IMR-90 (cell line): ENCODE measurements around the gene BLOC1S6. TPM values are rescaled to one million over a fixed set of nuclear protein-coding genes. Genes with fewer than 3 reads are reported as not detected.

Experiments
- ATAC-seq: fragments of 200-7000 bp; cut with Tn5 transposase; 2 replicates; pipeline ENCODE4 v1.9.1; 2020; ENCODE audit warnings: low read depth, mild to moderate bottlenecking, moderate library complexity
- BruUV-seq: library from RNA; stranded (reverse); fragments of 400-500 nt; replicated peaks from 2 replicates; lab custom pipeline; 2021; lab: Mats Ljungman, UMichigan
- CTCF ChIA-PET: fragments of 300-600 bp; formaldehyde crosslinking; extraction: SDS; loops from one replicate; lab custom pipeline; 2021; ENCODE audit warnings: antibody characterized with exemption; lab: Yijun Ruan, JAX
- POLR2A ChIA-PET: fragments of 300-600 bp; sonication (Branson Sonifier 250); formaldehyde crosslinking; loops from one replicate; lab custom pipeline; 2022; ENCODE audit warnings: antibody characterized with exemption; ENCODE audit not compliant: unreplicated experiment; lab: Charles Lee
- DNase-seq: peaks from one replicate; pipeline ENCODE4 v3.0.0; 2013
- H2AFZ ChIP-seq: replicated peaks from 2 replicates; pipeline ENCODE3; 2013; ENCODE audit warnings: low read length, mild to moderate bottlenecking; ENCODE audit not compliant: poor library complexity
- H2AK5ac ChIP-seq: 2 replicates; pipeline ENCODE4 v1.6.1; 2013; ENCODE audit warnings: low read depth, low read length, inconsistent platforms
- H2AK9ac ChIP-seq: replicated peaks from 2 replicates; pipeline ENCODE3; 2013; ENCODE audit warnings: mild to moderate bottlenecking, low read depth, low read length, moderate library complexity; ENCODE audit not compliant: poor library complexity
- H2BK120ac ChIP-seq: 2 replicates; pipeline ENCODE4 v1.6.1; 2013; ENCODE audit warnings: low read depth, low read length, inconsistent platforms
- H2BK15ac ChIP-seq: 3 replicates; pipeline ENCODE4 v1.6.1; 2013; ENCODE audit warnings: low read depth, low read length, inconsistent platforms
- H2BK20ac ChIP-seq: 2 replicates; pipeline ENCODE4 v1.6.1; 2013; ENCODE audit warnings: low read depth, mild to moderate bottlenecking, inconsistent platforms, low read length, moderate library complexity
- H2BK5ac ChIP-seq: 2 replicates; pipeline ENCODE4 v1.6.1; 2013; ENCODE audit warnings: mild to moderate bottlenecking, low read depth, low read length, inconsistent platforms; ENCODE audit not compliant: poor library complexity, severe bottlenecking
- H3K14ac ChIP-seq: replicated peaks from 2 replicates; pipeline ENCODE4 v1.6.1; 2013; ENCODE audit warnings: low read depth, low read length, inconsistent platforms
- H3K18ac ChIP-seq: 2 replicates; pipeline ENCODE4 v1.6.1; 2013; ENCODE audit warnings: low read depth, low read length, control low read depth
- H3K23ac ChIP-seq: 2 replicates; pipeline ENCODE4 v1.6.1; 2013; ENCODE audit warnings: low read depth, low read length, inconsistent platforms
- H3K27ac ChIP-seq: 2 replicates; pipeline ENCODE4 v1.5.1; 2013; ENCODE audit warnings: mild to moderate bottlenecking, control low read depth, low read length; ENCODE audit not compliant: insufficient read depth
- H3K27me3 ChIP-seq: 2 replicates; pipeline ENCODE4 v1.6.1; 2013; ENCODE audit warnings: low read length; ENCODE audit not compliant: control insufficient read depth, insufficient read depth
- H3K36me3 ChIP-seq: 2 replicates; pipeline ENCODE4 v1.6.1; 2013; ENCODE audit warnings: low read length, mixed read lengths; ENCODE audit not compliant: control insufficient read depth, insufficient read depth
- H3K4ac ChIP-seq: 2 replicates; pipeline ENCODE4 v1.6.1; 2013; ENCODE audit warnings: low read depth, low read length, inconsistent platforms
- H3K4me1 ChIP-seq: 2 replicates; pipeline ENCODE4 v1.6.1; 2013; ENCODE audit warnings: low read length, mixed read lengths; ENCODE audit not compliant: control insufficient read depth, insufficient read depth
- H3K4me2 ChIP-seq: 2 replicates; pipeline ENCODE4 v1.6.1; 2013; ENCODE audit warnings: low read depth, mild to moderate bottlenecking, control low read depth, low read length, moderate library complexity
- H3K4me3 ChIP-seq: 2 replicates; pipeline ENCODE4 v1.5.1; 2013; ENCODE audit warnings: low read depth, mild to moderate bottlenecking, control low read depth, low read length, moderate library complexity; ENCODE audit not compliant: insufficient read depth
- H3K56ac ChIP-seq: 2 replicates; pipeline ENCODE4 v1.6.1; 2013; ENCODE audit warnings: low read length, inconsistent platforms; ENCODE audit not compliant: insufficient read depth; ENCODE audit errors: extremely low read depth
- H3K79me1 ChIP-seq, 2 experiments: 2 replicates each; pipeline ENCODE4 v1.6.1; 2013; ENCODE audit warnings: low read length in 2 of 2, inconsistent platforms in 1 of 2, low read depth in 1 of 2
- H3K9ac ChIP-seq: 2 replicates; pipeline ENCODE4 v1.6.1; 2013; ENCODE audit warnings: low read depth, low read length, control low read depth
- H3K9me1 ChIP-seq: 2 replicates; pipeline ENCODE4 v1.6.1; 2013; ENCODE audit warnings: low read length, inconsistent platforms; ENCODE audit not compliant: insufficient read depth
- H3K9me3 ChIP-seq: 2 replicates; pipeline ENCODE4 v1.6.1; 2013; ENCODE audit warnings: low read length; ENCODE audit not compliant: control insufficient read depth, insufficient read depth
- H4K20me1 ChIP-seq: 2 replicates; pipeline ENCODE4 v1.6.1; 2013; ENCODE audit warnings: low read length, inconsistent platforms; ENCODE audit not compliant: insufficient read depth
- H4K5ac ChIP-seq: 2 replicates; pipeline ENCODE4 v1.6.1; 2013; ENCODE audit warnings: mild to moderate bottlenecking, low read depth, low read length, control low read depth
- H4K8ac ChIP-seq, 2 experiments: 2 replicates each; pipeline ENCODE4 v1.6.1; 2013; ENCODE audit warnings: low read depth in 2 of 2, low read length in 2 of 2, control low read depth in 1 of 2, inconsistent platforms in 1 of 2
- H4K91ac ChIP-seq: 2 replicates; pipeline ENCODE4 v1.6.1; 2013; ENCODE audit warnings: low read depth, low read length, inconsistent platforms; ENCODE audit not compliant: insufficient read depth
- CEBPB ChIP-seq: IDR thresholded peaks from 2 replicates; pipeline ENCODE4 v1.6.1; 2012; ENCODE audit warnings: low read depth, low read length, improper control_type of control experiment
- CTCF ChIP-seq: conservative IDR thresholded peaks from 2 replicates; pipeline ENCODE4 v1.5.1; 2012; ENCODE audit warnings: mild to moderate bottlenecking, low read depth, low read length, improper control_type of control experiment
- MAFK ChIP-seq: IDR thresholded peaks from 2 replicates; pipeline ENCODE4 v1.6.1; 2012; ENCODE audit warnings: low read depth, low read length, improper control_type of control experiment
- NFE2L2 ChIP-seq: fragments of 150-350 bp; IDR thresholded peaks from 2 replicates; pipeline ENCODE4 v1.6.1; 2016; ENCODE audit warnings: low read depth, mild to moderate bottlenecking, low read length
- RCOR1 ChIP-seq: IDR thresholded peaks from 2 replicates; pipeline ENCODE4 v1.6.1; 2012; ENCODE audit warnings: mild to moderate bottlenecking, low read length, improper control_type of control experiment; ENCODE audit not compliant: insufficient replicate concordance
- RFX5 ChIP-seq: IDR thresholded peaks from 2 replicates; pipeline ENCODE4 v1.8.0; 2012; ENCODE audit warnings: low read depth, mild to moderate bottlenecking, low read length, moderate library complexity
- SMC3 ChIP-seq: fragments of 150-350 bp; IDR thresholded peaks from 2 replicates; pipeline ENCODE4 v1.6.1; 2016; ENCODE audit warnings: low read depth, mild to moderate bottlenecking, antibody characterized with exemption, low read length, moderate library complexity
- WGBS, 2 experiments: methylation state at CpG; one replicate each; pipeline versions ENCODE4 v1.1.5 to v1.1.7; 2013; ENCODE audit warnings: missing lambda C conversion rate in 2 of 2; ENCODE audit not compliant: insufficient read length in 1 of 2; ENCODE audit errors: extremely low coverage in 2 of 2; 5-methylcytosine and 5-hydroxymethylcytosine counted together
- dilution Hi-C: fragments of 300-500 bp; cut with HindIII; formaldehyde crosslinking; loops from one replicate; pipeline ENCODE4 v1.14.3; 2018; ENCODE audit warnings: low sequenced_read_pairs; ENCODE audit not compliant: unreplicated experiment
- in situ Hi-C: fragments of 300-500 bp; cut with MboI; formaldehyde crosslinking; loops from 3 replicates; pipeline ENCODE4 v1.14.3; 2019; ENCODE audit warnings: low sequenced_read_pairs, inconsistent platforms, mixed read lengths
- intact Hi-C: fragments of 100-400 bp; cut with micrococcal nuclease; formaldehyde crosslinking; loops from 2 replicates; pipeline ENCODE4 v1.10.0; 2022
- polyA plus RNA-seq, 3 experiments: library from polyadenylated mRNA; depleted of rRNA; stranded (reverse); fragments of >200 nt; gene quantifications; 2 replicates each; pipeline ENCODE4 v1.2.3, GENCODE V29; 2012; ENCODE audit warnings: low replicate concordance in 1 of 3
- total RNA-seq: library from RNA; depleted of rRNA; stranded (reverse); fragments of >200 nt; gene quantifications from 2 replicates; pipeline ENCODE4 v1.2.3, GENCODE V29; 2012

The BLOC1S6 gene
- total and polyA plus RNA-seq, 2 of the 4 experiments (the other 2 are of a cell fraction): 21.7 to 40.9 TPM

- H2BK15ac ChIP-seq: peak within 1 kb of the TSS; percentile 55; the same call in 2 of the 3 replicates
- in situ Hi-C loops (no loop called here), dilution Hi-C loops (no loop called here), intact Hi-C loops (no loop called here)
- H3K18ac ChIP-seq: peak within 1 kb of the TSS; percentile 18
- H4K5ac ChIP-seq: peak within 1 kb of the TSS; percentile 43
- H3K4ac ChIP-seq: peak within 1 kb of the TSS; percentile 77
- H3K4me2 ChIP-seq: peak within 1 kb of the TSS; percentile 85
- peak within 1 kb of the TSS; percentile 43; the same call in 1 of the 2 replicates for H3K56ac ChIP-seq
- H2BK5ac ChIP-seq: peak within 1 kb of the TSS; percentile 30
- TF ChIP-seq CEBPB (no peak), NFE2L2 (no peak), RFX5 (no peak), RCOR1 (no peak), SMC3 (no peak), MAFK (no peak), CTCF (no peak)
- H3K4me1 ChIP-seq: peaks cover 15% of the 10 kb centered on the region
- H2AK5ac ChIP-seq: no peak within 1 kb of the TSS
- H2AK9ac ChIP-seq: peak within 1 kb of the TSS; percentile 83
- peak within 1 kb of the TSS; percentile 62; the same call in 1 of the 2 replicates for H3K14ac ChIP-seq
- peak within 1 kb of the TSS; percentile 27; the same call in 1 of the 2 replicates for H3K23ac ChIP-seq
- peak within 1 kb of the TSS; percentile 73; the same call in 1 of the 2 replicates for H4K91ac ChIP-seq
- peak within 1 kb of the TSS; percentile 49 for H3K27ac ChIP-seq
- H3K9me3 ChIP-seq: no peaks in the 10 kb centered on the region
- peaks cover 7% of the 10 kb centered on the region; the same call in 1 of the 2 replicates for H3K9me1 ChIP-seq
- H4K20me1 ChIP-seq: no peaks in the 10 kb centered on the region
- no TSS peak for BruUV-seq
- no peaks in the 10 kb centered on the region for H3K27me3 ChIP-seq
- 8% methylated on average over 44 of the region's 53 CpGs; no CpG with 5 or more reads in 1 of the 2 experiments for WGBS, 2 experiments
- DNase-seq (peak; percentile 54), ATAC-seq (peak; percentile 63)
- peak within 1 kb of the TSS; percentile 56 for H3K4me3 ChIP-seq
- H3K79me1 ChIP-seq: peaks cover 6 to 17% of the 10 kb centered on the region in 2 experiments
- peak within 1 kb of the TSS; percentile 58; the same call in 1 of the 2 replicates for H2BK120ac ChIP-seq
- H2BK20ac ChIP-seq: peak within 1 kb of the TSS; percentile 24; the same call in 1 of the 2 replicates
- no peaks in the 10 kb centered on the region for H3K36me3 ChIP-seq
- ChIA-PET CTCF (no interaction called here), POLR2A (no interaction called here)
- H2AFZ ChIP-seq: peak within 1 kb of the TSS; percentile 97
- peak within 1 kb of the TSS; percentile 75 to 78; a peak in 3 of 4 replicates for H4K8ac ChIP-seq
- H3K9ac ChIP-seq: peak within 1 kb of the TSS; percentile 54
Measured at GRCh38 chr15:45634432-45635190, 47.4 kb downstream of the BLOC1S6 start, which contains the start of gene SQOR. SQOR (plus strand) TSS chr15:45635029; CDS start chr15:45658924, 23,895 bp downstream.
